UCSD-AML1 (cell line): Measurements from ENCODE around the gene CAPG.
"Not testable (repeated sequence)": the region's sequence is repeated elsewhere in the genome, so short reads cannot be mapped to it uniquely, and the experiment has no call there.

Experiments
- DNase-seq: peaks from one replicate; lab custom pipeline; 2025; ENCODE audit not compliant: unreplicated experiment; lab: John Stamatoyannopoulos, UW

CAPG gene

GRCh38 chr2:85367180-85367579 lies 43.0 kb downstream of the CAPG start:
- DNase-seq, result no peak

DNA sequence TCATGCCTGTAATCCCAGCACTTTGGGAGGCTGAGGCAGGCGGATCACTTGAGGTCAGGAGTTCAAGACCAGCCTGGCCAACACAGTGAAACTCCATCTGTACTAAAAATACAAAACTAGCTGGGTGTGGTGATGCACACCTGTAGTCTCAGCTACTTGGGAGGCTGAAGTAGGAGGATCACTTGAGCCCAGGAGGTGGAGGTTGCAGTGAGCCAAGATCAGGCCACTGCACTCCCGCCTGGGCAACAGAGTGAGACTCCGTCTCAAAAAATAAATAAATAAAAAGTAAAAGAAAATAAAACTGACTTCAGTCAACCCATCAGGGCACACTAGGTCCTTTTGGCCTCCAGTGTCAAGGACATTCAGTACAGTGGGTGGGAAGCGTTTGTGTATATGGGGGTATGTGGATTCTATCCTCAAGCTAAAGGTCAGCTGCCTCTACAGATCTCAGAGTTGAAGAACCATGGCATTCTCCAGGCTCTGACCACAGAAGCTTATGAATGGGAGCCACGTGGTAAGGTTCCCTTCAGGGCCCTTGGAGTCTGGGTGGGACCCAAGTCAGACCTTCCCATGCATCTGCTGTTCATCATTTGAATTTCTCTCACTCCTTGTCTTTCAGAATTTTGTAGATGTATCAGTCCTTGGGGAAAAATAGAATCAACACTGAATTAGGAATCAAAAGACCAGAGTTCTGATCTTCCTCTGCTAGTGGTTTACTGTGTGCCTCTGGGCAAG lies 47.3 kb downstream of the CAPG start:
- DNase-seq, result not testable (repeated sequence)

DNA sequence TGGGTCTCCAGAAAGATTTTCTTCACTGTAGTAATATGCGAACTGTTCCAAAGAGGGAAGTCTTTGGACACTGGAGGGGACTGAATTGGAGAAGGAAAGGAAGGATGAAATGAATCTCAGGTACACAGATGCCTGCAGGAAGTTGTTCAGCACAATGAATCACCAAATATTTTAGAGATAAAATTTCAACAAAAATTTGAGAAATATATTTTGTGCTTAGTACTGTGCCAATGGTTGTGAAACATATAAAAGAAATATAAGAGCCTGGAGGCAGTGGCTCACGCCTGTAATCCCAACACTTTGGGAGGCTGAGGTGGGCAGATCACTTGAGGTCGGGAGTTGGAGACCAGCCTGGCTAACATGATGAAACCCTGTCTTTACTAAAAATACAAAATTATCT lies 52.4 kb downstream of the CAPG start:
- DNase-seq, result no peak

DNA sequence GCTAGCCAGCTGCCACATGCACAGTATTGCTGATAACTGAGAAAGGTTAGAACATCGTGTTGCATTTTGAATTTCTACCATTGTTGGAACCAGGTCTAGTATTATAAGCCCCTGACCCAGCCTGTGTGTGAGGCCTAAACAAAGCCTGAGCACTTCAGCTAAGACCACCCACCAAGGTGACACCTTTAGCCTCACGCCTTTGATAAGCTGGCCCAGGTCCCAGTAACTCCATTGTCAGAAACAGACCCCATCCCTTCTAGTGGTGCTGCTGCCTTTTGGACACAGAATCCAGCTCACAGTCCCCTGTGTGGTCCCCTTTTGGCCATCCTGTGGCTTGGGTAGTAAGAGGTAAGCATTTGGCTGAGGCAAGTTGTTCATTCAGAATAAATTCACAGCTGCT lies 54.0 kb downstream of the CAPG start:
- no peak for DNase-seq

GRCh38 chr2:85355521-85355920 lies 54.6 kb downstream of the CAPG start:
- no peak for DNase-seq

- DNase-seq, result no peak
Observed at GRCh38 chr2:85355073-85355410, 55.1 kb downstream of the CAPG start.

DNA sequence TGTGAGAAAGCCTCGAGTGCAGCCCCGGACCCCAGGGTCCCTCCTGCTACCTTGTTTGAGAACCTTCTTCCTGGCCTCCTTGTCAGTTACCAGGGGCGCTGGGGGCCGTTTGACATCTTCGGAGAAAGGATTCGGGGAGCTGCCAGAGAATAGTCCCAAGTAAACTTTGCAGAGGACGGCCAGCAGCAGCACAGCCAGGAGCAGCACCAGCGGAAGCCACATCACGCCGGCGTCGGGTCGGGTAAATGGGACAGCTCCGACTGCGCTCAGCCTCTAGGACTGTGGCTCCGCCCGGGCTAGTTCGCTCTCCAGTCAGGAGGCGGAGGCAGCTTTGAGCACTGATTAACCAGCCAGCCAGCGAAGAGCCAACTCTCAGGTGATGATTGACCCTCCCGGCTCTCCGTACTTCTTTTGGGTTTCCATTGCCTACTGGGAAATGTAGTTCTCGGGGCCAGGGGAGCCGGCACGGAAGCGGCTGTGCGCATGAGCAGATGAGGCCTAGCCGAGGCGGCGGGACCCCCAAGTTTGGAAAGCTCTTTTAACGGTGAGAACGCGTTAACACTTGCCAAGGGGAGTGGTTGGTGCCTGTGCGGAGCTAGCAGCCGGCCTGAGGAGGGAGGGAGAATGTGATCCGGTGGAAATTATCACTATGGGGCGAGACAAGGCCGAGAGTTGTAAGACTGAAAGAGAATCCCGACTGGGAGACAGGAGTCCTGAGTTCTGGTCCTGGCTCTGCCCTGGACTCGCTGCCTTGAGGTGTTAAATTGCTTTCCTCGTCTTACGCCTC lies 55.7 kb downstream of the CAPG start, which contains the start of the genes ELMOD3 and RETSAT:
Gene ELMOD3, plus strand, starts transcription at position 484 of the 787 bp plus-strand sequence. CDS start 2,430 bp downstream, outside the sequence.
Gene RETSAT, minus strand, starts transcription at position 243 of the 787 bp plus-strand sequence. Its CDS starts 21 bp downstream, at position 222.
- peak; percentile 95 for DNase-seq

DNA sequence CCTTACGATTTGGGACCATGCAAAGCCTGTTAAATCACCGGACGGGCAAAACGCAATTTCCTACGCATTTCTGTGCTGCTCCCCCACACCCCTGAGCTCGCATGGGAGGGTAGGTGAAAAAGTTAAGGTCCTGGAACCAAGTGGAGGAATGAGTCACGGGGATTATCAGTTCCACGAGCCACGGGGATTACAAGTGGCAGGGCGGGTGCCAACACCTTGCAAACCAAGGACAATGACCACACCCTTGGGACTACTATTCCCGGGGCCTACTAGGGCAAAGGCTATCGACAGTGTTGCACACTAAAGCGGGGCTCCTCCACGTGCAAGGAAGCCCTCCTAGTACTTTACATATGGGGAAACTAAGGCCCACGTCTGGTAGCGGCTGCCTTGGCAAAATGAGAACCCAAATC lies 56.3 kb downstream of the CAPG start:
- DNase-seq, result no peak

DNA sequence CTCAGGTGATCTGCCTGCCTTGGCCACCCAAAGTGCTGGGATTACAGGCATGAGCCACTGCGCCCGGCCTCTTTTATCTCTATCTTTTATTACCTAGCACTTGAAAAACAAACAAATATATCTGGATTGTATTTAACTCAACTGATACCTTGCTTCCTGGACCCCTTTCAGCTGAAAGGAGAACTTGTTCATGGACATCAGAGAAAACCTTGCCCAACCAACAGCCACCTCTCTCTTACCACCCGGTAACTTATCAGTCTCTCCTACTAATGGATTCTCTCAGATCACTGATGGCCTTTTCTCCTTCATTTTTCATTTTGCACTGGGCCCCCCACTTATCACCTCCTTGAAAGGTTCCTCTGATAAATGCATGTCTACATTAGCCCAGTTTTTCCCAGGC lies 62.6 kb downstream of the CAPG start:
- DNase-seq, result no peak
